SIG-M5 treated with dmso at 0.1 percent for 504 hours (cell line): ENCODE data around the gene HFM1.
"Not testable (repeated sequence)": the region's sequence is repeated elsewhere in the genome, so short reads cannot be mapped to it uniquely, and the experiment has no call there.

Experiments used
- DNase-seq: peaks from one replicate; lab custom pipeline; 2025; ENCODE audit not compliant: unreplicated experiment; lab: John Stamatoyannopoulos, UW

The HFM1 gene

DNA sequence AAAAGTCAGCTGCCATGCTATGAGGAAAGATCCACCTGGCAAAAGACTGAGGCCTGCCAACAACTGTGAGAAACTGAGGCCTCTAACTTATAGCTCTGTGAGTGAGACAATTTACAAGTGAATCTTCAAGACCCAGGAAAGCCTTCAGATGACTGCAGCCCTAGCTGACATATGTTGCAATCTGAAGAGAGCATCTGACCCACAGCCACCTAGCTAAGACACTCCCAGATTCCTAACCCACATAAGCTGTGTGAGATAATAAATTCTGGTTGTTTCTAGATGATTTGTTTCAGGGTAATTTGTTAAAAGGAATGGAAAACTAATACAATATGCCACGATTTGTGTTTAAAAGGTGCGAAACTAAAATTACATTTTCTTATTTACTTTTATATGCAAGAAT, 55.1 kb downstream of the HFM1 start:
- DNase-seq = no peak

DNA sequence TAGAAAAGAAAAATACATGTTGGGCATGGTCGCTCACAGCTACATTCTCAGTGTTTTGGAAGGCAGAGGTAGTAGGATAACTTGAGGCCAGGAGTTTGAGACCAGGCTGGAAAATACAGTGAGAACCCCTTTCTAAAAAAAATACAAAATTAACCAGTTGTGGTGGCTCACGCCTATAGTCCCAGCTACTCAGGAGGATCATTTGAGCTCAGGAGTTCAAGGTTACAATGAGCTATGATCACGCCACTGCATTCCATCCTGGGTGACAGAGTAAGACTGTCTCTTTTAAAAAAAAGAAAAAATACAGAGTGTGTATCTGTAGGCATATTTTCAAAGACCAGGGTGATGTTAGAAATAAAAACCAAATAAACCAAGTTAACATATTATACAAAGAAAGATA, 57.8 kb downstream of the HFM1 start:
- DNase-seq = no peak

DNA sequence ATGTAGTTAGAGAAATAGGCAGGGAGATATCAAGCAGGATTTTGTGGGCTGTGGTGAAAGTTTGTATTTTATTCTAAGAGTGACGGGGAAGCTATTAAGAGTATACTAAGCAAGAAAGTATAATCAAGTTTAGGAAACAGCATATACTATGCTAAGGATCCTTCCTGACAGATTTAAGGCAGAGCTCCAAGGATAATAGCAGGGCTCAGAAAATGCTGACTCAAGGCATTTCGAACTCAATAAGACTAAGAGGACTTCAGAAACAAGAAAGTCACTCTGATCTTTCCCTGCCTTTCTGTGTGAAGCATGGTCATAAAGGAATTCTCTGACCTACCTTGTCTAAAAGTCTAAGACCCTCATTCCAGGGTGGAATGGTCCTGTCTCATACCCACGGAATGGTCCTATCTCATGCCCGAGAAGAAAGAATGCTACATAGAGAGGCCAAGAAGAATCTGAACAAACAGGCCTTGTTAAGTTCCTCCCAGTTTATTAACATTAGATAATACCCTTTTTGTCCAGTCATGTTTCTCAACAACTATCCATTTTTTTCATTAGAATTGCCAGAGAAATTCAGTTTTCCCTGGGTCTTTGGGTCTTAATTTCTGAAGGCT, 59.1 kb downstream of the HFM1 start:
- no peak for DNase-seq

DNA sequence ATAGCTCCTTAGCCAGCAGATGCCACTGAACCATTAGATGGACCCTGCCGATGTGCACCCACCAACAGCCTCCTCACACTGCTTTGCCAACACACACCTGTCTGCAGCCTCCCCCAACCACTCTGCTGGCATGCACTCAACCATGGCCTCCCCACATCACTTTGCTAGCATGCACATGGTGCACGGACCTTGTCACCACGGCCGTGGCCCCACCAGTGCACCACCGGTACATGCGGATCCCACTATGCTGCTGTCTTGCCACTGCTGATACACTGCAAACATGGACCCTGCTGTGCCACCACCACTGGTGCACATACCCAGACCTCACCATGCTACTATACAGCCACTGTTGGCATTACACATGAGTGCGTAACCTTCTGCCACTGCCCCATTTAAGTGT, 66.1 kb downstream of the HFM1 start:
- DNase-seq = no peak

DNA sequence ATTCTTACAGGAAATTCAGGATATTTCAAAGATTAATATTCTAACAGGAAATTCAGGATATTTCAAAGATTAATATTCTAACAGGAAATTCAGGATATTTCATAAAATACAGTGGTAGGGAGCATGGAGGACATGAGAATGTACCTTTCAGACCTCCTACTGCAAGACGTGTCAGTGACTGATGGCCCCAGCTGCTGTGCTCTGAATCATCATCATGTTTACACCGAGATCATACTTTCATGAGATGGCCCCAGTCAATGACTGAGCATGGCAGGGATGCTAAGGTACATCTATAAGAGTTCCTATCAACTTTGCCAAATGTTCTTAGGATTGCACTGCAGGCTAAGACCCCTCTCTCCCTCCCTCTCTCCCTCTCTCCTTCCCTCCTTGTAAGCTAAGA, 69.0 kb downstream of the HFM1 start:
- no peak for DNase-seq

DNA sequence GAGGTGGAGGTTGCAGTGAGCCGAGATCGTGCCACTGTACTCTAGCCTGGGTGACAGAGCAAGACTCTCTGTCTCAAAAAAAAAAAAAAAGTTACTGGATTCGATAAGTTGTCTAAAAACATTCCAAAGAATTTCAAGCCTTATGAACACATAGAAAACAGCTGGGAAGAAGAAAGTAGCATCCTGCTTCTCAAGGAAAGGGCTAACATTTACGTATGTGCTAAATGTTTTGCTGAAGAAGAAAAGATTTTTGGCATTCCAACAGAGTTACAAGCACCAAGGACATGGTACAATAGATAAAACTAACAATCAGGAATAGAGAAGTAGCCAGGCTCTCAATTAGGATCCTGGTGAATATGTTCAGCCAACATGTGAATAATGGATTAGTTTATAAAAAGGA, 69.8 kb downstream of the HFM1 start:
- no peak for DNase-seq

DNA sequence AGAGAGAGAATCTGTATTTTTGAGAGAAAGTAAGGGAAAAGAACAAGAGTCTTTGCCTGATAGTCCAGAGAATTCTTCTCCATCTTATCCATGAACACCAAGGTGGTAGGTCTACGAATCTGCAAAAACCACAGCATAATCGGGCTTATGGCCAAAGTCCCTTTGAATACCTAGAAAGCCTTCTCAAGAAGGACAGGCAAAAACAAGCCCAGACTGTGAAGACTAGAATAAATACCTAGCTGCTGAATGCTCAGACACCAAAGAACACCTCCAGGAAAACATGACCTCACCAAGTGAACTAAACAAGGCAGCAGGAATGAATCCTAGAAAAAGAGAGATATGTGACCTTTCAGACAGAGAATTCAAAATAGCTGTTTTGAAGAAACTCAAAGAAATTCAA, 79.2 kb downstream of the HFM1 start:
- DNase-seq = no peak

DNA sequence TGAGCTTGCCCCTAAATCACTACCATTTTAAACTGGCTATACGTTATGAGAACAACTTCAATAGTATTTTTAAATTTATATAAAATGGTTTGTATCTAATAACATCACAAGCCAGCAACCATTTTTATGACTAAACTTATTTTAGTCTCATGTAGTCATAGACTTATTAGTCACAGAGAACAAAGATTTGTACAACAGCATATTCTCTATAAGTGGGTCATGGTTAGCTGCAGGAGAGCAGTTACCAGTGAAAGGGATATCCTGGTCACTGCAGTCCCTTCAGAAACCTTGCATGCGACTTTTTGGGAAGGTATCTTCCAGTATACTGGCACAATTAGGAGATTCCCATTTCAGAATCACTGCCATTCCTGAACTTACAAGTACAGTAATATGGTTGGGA, 90.0 kb downstream of the HFM1 start:
- DNase-seq = no peak

DNA sequence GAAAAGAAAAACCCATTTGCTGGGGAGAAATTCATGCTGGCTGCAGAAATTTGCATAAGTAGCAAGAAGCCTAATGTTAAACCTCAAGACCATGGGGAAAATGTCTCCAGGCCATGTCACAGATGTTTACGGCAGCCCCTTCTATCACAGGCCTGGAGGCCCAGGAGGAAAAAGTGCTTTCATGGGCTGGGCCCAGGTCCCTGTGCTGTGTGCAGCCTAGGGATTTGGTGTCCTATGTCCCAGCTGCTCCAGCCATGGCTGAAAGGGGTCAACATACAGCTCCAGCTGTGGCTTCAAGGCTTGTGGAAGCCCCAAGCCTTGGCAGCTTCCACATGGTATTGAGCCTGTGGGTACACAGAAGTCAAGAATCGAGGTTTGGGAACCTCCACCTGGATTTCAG, 93.0 kb downstream of the HFM1 start:
- no peak for DNase-seq

DNA sequence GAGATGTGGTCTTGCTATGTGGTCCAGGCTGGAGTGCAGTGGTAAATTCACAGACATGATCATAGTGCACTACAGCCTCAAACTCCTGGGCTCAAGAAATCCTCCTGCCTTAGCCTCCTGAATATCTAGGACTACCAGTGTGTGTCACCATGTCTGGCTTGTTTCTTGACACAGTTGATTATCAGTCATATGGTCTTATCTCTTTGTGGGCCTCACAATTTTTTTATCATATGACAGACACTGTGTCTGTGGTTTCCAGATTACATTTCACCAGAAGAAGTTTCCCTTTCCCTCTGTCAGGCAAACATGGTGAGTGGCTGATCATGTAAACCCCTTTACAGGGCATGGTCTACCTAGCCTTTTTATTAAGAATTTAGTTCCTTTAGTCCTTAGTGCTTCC, 96.1 kb downstream of the HFM1 start:
- no peak for DNase-seq

DNA sequence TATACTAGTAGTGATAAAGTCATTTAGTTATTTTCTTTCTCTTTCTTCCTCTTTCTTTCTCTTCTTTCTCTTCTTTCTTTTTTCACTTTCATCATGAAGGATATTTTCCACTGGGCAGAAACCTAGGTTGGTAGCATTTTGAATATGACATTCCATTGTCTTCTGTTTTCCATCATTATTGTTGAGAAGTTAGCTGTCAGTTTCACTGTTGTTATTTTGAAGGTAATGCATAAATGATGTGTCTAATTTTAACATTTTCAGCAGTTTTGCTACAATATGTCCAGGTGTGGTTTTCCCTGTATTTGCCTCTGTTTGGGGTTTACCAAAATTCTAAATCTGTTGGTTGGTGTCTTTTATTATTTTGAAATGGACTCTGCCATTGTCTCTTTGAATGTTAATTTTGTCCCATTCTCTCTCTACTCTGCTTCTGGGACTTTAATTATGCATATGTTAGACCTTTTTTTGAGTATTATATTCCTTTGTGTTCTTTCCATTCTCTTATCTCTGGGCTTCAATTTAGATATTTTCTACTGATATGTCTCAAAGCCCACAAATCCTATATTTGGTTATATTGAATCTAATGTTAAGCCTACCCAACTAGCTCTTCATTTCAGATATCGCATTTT, 96.7 kb downstream of the HFM1 start:
- DNase-seq = no peak

DNA sequence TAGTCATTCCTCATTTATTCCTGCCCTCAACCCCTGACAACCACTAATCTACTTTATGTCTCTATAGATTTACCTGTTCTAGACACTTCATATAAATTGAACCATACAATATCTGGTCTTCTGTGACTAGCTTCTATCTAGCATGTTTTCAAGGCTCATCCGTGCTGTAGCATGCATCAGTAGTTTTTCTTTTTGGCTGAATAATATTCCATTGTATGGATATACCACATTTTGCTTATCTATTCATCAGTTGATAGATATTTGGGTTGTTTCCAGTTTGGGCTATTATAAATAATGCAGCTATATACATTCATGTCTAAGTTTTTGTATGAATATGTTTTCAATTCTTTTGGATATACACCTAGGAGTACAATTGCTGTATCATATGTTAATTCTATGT, 101.5 kb downstream of the HFM1 start:
- DNase-seq = no peak

DNA sequence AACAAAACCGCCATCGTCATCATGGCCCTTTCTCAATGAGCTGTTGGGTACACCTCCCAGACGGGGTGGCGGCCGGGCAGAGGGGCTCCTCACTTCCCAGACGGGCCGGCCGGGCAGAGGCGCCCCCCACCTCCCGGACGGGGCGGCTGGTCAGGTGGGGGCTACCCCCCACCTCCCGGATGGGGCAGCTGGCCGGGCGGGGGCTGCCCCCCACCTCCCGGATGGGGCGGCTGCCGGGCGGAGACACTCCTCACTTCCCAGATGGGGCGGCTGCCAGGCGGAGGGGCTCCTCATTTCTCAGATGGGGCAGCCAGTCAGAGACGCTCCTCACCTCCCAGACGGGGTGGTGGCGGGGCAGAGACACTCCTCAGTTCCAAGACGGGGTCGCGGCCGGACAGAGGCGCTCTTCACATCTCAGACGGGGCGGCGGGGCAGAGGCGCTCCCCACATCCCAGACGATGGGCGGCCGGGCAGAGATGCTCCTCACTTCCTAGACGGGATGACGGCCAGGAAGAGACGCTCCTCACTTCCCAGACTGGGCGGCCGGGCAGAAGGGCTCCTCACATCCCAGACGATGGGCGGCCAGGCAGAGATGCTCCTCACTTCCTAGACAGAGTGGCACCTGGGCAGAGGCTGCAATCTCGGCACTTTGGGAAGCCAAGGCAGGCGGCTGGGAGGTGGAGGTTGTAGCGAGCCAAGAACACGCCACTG, 115.6 kb downstream of the HFM1 start:
- not testable (repeated sequence) for DNase-seq

DNA sequence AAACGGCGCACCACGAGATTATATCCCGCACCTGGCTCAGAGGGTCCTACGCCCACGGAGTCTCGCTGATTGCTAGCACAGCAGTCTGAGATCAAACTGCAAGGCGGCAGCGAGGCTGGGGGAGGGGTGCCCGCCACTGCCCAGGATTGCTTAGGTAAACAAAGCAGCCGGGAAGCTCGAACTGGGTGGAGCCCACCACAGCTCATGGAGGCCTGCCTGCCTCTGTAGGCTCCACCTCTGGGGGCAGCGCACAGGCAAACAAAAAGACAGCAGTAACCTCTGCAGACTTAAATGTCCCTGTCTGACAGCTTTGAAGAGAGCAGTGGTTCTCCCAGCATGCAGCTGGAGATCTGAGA, 117.7 kb downstream of the HFM1 start:
- DNase-seq = not testable (repeated sequence)

DNA sequence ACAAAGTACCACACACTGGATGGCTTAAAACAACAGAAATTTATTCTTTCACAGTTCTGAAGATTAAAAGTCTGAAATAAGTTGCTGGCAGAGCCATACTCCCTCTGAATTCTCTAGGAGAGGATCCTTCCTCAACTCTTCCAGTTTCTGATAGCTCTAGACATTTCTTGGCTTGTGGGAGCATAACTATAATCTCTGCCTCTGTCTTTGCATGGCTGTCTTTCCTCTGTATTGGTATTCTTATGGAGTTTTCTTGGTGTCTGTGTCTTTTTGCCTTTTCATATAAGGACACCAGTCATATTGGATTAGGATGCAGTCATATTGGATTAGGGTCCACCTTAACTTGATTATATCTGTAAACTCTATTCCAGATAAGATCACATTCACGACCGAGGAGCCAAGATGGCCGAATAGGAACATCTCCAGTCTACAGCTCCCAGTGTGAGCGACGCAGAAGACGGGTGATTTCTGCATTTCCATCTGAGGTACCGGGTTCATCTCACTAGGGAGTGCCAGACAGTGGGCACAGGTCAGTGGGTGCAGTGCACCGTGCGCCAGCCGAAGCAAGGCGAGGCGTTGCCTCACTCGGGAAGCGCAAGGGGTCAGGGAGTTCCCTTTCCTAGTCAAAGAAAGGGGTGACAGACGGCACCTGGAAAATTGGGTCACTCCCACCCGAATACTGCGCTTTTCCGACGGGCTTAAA, 118.2 kb downstream of the HFM1 start:
- DNase-seq = not testable (repeated sequence)

DNA sequence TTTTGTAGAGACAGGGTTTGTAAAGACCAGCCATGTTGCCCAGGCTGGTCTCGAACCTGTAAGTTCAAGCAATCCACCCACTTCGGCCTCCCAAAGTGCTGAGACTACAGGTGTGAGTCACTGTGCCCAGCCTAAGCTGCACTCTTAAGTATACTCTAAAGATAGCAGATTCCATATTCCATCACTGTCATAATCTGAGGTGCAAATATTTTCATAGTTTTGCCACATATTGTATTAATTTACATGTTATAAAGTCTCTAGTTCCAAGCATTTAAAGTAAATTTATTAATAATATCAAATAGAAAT, 121.3 kb downstream of the HFM1 start:
- DNase-seq = no peak

DNA sequence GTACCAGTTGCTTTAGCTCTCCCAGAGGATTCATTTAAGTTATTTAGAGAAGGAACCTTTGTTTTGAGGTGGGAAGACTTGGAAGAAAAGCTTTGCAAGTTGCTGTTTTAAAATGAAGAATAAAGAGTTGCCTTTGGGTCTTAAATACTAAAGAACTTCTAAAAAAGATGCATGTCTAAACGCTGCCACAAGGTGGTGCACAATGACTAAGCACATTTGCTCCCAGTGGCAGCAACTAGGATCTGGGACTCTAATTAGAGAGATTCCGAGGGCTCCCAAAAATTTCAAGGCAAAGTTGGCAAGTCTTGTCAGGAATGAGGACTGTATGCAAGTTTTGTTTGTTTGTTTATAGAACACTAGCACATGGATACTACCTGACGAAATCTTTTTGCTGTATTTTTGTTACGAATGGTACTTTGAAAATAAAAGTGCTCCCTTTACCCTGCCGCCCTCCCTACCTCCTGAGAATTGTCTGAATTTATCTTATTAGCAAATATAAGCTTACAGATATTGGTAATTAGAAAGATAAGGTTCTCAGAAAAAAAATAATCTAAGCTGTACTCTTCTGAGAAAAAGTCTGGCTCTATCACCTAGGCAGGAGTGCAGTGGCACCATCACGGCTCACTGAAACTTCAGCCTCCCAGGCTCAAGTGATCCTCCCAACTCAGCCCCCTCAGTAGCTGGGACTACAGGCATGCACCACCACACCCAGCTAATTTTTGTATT, 121.8 kb downstream of the HFM1 start:
- DNase-seq = peak; percentile 31

DNA sequence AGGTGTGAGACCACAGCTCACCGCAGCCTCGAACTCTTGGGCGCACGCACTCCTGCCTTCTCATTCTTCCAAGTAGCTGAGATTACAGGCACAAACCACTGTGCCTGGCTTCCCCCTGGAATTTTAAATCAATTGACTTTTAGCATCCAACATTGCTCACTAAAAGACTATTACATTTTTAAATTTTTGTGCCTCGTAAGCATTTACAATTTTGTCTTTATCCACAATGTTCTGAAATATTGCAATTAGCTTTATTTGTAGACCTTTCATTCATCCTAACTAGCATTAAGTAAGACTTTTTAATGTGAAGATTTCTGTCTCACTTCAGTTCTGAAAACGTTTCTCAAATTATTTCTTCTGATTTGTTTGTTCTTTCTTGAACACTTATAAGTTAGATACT, 122.9 kb downstream of the HFM1 start:
- no peak for DNase-seq

DNA sequence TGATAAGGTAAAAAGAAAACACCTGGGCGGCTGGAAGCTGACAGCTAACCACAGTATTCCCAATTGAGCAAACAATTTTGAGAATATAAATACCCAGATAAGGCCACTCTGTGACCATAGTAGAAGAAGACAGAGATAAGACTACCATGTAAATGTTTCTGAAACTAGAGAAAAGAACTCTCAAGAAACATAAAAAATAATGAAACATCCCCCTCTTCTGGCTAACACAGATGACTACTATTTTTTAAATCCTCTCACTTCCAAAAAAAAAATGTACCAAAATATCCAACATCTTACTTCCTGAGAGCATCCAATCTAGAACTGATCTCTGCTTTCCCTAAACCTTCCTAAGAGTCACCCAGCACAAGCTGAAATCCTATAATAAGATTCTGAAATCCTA, 125.9 kb downstream of the HFM1 start:
- DNase-seq = peak; percentile 16

DNA sequence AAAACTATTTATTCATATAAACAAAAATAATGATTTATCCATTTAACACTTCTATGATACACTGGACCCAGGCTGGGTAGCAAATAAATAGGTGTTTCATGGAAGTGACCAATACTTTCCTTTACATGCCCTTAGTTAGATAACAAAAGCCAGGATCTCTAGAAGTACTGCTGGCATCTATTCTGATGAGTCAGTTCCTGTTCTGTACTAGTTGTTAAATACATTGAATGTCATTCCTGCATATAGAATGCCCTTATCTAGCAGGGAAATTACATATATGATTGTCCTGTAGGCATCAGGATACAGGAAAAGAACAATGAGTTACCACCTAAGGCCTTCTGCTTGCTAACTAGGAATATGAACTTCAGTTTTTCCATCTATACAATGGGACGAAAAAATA, 130.8 kb downstream of the HFM1 start:
- no peak for DNase-seq

DNA sequence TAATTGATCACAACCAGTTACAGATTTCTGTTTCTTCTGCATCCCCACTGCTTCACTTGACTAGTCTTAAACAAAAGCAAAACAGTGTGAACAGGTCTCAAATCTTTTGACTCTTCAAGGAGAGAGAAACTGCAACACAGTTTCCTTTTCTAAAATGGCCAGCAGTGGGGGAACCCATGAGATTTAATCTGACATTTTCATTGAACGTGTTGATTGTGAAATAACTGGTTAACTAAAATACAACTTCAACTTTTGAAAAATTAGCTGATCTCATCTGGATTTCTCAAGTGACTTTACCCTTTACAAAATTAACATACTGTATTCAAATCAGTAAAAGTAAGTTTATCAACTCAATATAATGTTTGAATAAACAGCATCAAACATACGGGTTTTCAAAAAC, 143.0 kb downstream of the HFM1 start:
- DNase-seq = no peak

DNA sequence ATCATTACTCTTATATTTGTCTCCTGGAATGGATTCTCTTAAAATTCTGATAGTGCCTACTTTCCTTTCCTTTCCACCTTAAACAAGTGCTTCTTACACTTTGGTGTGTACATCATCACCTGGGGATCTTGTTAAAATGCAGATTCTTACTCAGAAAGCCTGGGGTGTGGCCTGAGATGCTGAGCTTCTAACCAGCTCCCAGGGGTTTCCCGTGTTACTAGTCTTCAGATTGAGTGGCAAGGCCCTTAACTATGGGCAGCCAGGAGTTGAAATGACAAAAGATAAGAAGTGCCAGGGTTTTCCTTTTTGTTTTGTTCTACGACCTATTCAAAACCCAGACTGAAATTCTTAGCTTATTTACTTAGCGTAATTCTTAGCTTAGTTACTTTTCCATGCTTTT, 159.2 kb downstream of the HFM1 start:
- no peak for DNase-seq
